ENCODE measurements around the gene TXNDC15. TPM values are rescaled to one million over a fixed set of nuclear protein-coding genes. Genes with fewer than 3 reads are reported as not detected.

The TXNDC15 gene
- total RNA-seq, 2 donors from 2014 or later, result 65.6 to 98.1 TPM

DNA sequence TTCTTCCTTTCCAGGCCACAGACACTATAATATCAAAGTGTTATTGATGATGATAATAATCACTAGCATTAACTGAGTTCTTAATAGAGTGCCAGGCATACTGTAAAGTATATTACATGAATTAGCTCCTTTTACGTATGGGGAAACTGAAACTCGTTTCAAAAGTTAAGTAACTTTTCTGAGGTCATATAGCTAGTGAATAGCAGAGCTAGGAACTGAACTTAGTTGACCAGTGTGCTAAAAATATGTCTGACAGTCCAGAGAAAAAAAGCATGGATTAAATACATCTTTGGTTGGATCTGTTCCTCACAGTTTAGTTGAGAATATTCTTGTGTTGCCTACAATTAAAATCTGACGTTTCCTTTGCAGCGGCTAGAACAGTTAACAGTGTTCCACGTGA, 75.1 kb downstream of the TXNDC15 start:
- Histone ChIP-seq H3K36me3 (no peaks in the 10 kb centered on the region), H3K4me1 (peaks cover 0 to 10% of the 10 kb centered on the region in 2 donors), H3K9me3 (peaks cover 0 to 7% of the 10 kb centered on the region in 2 donors), H3K27ac (no peak overlapping the region), H3K4me3 (no peak overlapping the region), H3K27me3 (no peaks in the 10 kb centered on the region)
- TF ChIP-seq, protein P1, sequence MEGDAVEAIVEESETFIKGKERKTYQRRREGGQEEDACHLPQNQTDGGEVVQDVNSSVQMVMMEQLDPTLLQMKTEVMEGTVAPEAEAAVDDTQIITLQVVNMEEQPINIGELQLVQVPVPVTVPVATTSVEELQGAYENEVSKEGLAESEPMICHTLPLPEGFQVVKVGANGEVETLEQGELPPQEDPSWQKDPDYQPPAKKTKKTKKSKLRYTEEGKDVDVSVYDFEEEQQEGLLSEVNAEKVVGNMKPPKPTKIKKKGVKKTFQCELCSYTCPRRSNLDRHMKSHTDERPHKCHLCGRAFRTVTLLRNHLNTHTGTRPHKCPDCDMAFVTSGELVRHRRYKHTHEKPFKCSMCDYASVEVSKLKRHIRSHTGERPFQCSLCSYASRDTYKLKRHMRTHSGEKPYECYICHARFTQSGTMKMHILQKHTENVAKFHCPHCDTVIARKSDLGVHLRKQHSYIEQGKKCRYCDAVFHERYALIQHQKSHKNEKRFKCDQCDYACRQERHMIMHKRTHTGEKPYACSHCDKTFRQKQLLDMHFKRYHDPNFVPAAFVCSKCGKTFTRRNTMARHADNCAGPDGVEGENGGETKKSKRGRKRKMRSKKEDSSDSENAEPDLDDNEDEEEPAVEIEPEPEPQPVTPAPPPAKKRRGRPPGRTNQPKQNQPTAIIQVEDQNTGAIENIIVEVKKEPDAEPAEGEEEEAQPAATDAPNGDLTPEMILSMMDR (IDR thresholded peaks at IDR 0.05), result no peak
- DNase-seq (ENCODE audit: low spot score), result no peak

MicroRNA genes within 50 kb of the gene (microRNA counts, 767-probe panel; counts per million panel counts)
- 0 to 1,333 counts per million in 2 donors for microRNA hsa-miR-4461

Small RNA genes within 50 kb of the gene (microRNA-seq; reads per million reads assigned to microRNA genes)
- 0 reads per million in 2 donors for gene MIR4461 (ENCODE audit: borderline number of aligned reads in 2 of 2, borderline replicate concordance in 1 of 2)

Other genes starting within 250 kb of the TXNDC15 start
- 10 to 100 TPM; 54.6 to 60.9 TPM for gene SAR1B, start 241.5 kb upstream of the TXNDC15 start, total RNA-seq
- 10 to 100 TPM in 1 of 2 donors, 1 to 10 TPM in 1; 9.6 to 12.8 TPM for gene SEC24A, start 225.6 kb upstream of the TXNDC15 start, total RNA-seq
- 10 to 100 TPM; 18.2 to 21.9 TPM for gene CAMLG, start 135.8 kb upstream of the TXNDC15 start, total RNA-seq
- 10 to 100 TPM; 12.2 to 13.4 TPM for gene DDX46, start 115.6 kb upstream of the TXNDC15 start, total RNA-seq
- 10 to 100 TPM; 33.7 to 34.9 TPM for gene C5orf24, start 28.4 kb upstream of the TXNDC15 start, total RNA-seq
- gene PCBD2, start 30.8 kb downstream of the TXNDC15 start, total RNA-seq, result 10 to 100 TPM; 10.9 to 19.1 TPM
- under 1 TPM; 0.39 to 0.44 TPM for gene CATSPER3, start 93.5 kb downstream of the TXNDC15 start, total RNA-seq
- not detected for gene PITX1, start 159.9 kb downstream of the TXNDC15 start, total RNA-seq

All from right atrium auricular region (tissue), 2 donors.